GM10266 (cell line): ENCODE results near the gene RINT1.
"Not testable (repeated sequence)": the region's sequence is repeated elsewhere in the genome, so short reads cannot be mapped to it uniquely, and the experiment has no call there.

Experiments
- DNase-seq: peaks from one replicate; pipeline ENCODE4 v3.0.0; 2012; ENCODE audit errors: extremely low spot score
- CTCF ChIP-seq: IDR thresholded peaks from 2 replicates; pipeline ENCODE4 v1.5.1; 2012; ENCODE audit warnings: mild to moderate bottlenecking, low read depth; ENCODE audit not compliant: control insufficient read depth, insufficient read depth; ENCODE audit errors: missing control alignments

RINT1 gene

GRCh38 chr7:105521717-105522463 is 10.1 kb upstream of the RINT1 start, which contains the start of gene PUS7:
Gene PUS7 (minus strand): TSS chr7:105522271. CDS start chr7:105508512, 13,759 bp downstream.
- peak; percentile 97 for DNase-seq
- no peak for TF ChIP-seq CTCF

GRCh38 chr7:105524423-105524822 is 7.6 kb upstream of the RINT1 start:
- DNase-seq = not testable (repeated sequence)

GRCh38 chr7:105524840-105525239 is 7.2 kb upstream of the RINT1 start:
- no peak for DNase-seq
- no peak for TF ChIP-seq CTCF

DNA sequence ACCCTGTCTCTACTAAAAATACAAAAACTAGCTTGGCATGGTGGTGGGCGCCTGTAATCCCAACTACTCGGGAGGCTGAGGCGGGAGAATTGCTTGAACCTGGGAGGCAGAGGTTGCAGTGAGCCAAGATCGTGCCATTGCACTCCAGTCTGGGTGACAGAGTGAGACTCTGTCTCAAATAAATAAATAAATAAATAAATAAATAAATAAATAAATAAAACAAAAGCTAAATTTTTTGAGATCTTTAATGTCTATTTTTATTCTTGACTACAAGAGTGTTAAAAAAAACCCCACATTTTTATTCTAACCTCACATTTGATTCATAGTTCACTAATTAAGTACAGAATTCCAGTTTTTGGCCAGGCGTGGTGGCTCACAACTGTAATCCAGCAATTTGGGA is 4.3 kb upstream of the RINT1 start:
- DNase-seq = not testable (repeated sequence)

GRCh38 chr7:105530126-105530525 is 1.9 kb upstream of the RINT1 start:
- DNase-seq = no peak
- no peak for TF ChIP-seq CTCF

DNA sequence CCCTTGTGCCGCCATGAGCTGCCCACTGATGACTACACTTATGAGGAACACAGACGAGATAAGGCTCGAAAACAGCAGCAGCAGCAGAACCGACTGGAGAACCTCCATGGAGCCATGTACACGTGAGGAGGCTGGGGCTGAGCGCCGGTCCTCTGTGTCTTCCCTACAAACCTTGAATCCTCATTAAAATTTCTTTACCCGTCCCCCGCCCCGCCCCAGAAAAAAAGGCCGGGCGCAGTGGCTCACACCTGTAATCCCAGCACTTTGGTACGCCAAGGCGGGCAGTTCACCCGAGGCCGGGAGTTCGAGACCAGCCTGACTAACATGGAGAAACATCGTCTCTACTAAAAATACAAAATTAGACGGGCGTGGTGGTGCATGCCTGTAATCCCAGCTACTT is 1.5 kb upstream of the RINT1 start:
- DNase-seq = no peak

DNA sequence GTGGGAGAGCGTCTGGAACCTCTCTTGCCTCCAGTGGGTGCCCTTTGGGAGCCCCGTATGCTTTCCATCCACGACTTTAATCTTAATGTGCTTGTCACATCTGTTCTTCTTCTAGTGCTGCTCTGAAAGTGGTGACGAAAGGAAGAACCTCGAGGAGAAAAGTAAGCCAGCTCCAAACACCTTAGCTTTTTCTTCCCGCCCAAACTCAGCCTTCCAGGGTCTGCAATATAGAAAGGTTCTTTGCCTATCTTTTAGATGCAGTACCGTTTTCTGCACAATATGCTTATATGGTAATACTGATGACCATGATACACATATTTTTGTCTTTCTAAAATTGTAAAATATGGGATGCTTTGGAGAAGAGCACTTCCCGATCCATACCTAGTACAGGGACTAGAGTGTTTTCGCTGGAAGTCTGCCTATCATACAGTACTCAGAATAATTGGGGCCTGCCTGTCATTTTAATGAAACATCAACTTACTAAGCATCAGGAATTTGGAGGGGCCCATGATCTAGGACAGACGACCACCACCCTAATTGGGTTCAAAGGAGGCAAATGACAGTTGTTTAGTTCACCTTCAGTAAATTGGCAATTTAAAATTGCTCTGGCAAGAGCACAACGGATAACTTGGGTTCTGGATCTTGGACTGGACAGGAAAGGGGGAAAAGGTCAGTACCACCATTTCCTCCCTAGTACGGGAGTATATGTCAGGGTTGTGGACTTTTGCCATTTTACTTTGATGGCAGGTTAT is 884 bp downstream of the RINT1 start:
- TF ChIP-seq CTCF = no peak
- DNase-seq = no peak

More for the DNA sequence above, 1.5 kb upstream of the RINT1 start:
- TF ChIP-seq CTCF = no peak

DNA sequence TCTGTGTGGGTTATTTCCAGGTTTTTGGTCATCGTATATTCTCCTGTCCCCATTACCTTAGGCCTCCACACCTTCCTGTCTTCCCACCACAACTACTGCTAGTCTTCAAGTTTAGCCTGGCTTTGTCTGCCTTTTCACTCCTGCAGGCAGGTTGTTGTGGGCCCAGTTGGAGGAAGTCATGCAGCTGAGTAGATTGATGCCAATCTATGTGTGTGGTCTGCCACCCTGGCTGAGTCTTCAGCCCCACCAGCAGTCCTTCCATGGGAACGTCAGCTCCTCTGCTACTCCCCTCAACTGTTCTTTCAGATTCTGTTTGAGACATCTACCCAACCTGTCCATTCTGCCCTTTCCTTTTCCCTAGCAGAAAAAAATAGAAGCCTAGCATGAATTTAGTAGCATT is 6.3 kb downstream of the RINT1 start:
- no peak for TF ChIP-seq CTCF
- DNase-seq = no peak
